ENCODE measurements around the gene CACNA2D1.

Gene CACNA2D1

GRCh38 chr7:81924494-81924893, 519.1 kb downstream of the CACNA2D1 start:
- in situ Hi-C loops (cut with HindIII; ENCODE audit: low sequenced_read_pairs) = no loop called here
- no peak for DNase-seq (ENCODE audit: low read depth, low spot score)
- no peak for TF ChIP-seq CTCF (IDR thresholded peaks at IDR 0.05; ENCODE audit: low read depth, low read length)
- H3K4me3 ChIP-seq (ENCODE audit: low read depth, low read length) = no peak overlapping the region

- DNase-seq (ENCODE audit: low read depth, low spot score) = no peak
- H3K4me3 ChIP-seq (ENCODE audit: low read depth, low read length) = no peak overlapping the region
- TF ChIP-seq CTCF (IDR thresholded peaks at IDR 0.05; ENCODE audit: low read depth, low read length) = no peak
- in situ Hi-C loops (cut with HindIII; ENCODE audit: low sequenced_read_pairs) = no loop called here
Observed at GRCh38 chr7:81919494-81919893, 524.1 kb downstream of the CACNA2D1 start.

- DNase-seq (ENCODE audit: low read depth, low spot score) = no peak
- in situ Hi-C loops (cut with HindIII; ENCODE audit: low sequenced_read_pairs) = no loop called here
- H3K4me3 ChIP-seq (ENCODE audit: low read depth, low read length) = no peak overlapping the region
- no peak for TF ChIP-seq CTCF (IDR thresholded peaks at IDR 0.05; ENCODE audit: low read depth, low read length)
Observed at GRCh38 chr7:81908220-81908619, 535.4 kb downstream of the CACNA2D1 start.

GRCh38 chr7:81903115-81903514, 540.5 kb downstream of the CACNA2D1 start:
- in situ Hi-C loops (cut with HindIII; ENCODE audit: low sequenced_read_pairs) = no loop called here
- H3K4me3 ChIP-seq (ENCODE audit: low read depth, low read length) = no peak overlapping the region
- no peak for DNase-seq (ENCODE audit: low read depth, low spot score)
- no peak for TF ChIP-seq CTCF (IDR thresholded peaks at IDR 0.05; ENCODE audit: low read depth, low read length)

GRCh38 chr7:81902536-81902935, 541.0 kb downstream of the CACNA2D1 start:
- in situ Hi-C loops (cut with HindIII; ENCODE audit: low sequenced_read_pairs) = no loop called here
- no peak overlapping the region for H3K4me3 ChIP-seq (ENCODE audit: low read depth, low read length)
- no peak for DNase-seq (ENCODE audit: low read depth, low spot score)
- no peak for TF ChIP-seq CTCF (IDR thresholded peaks at IDR 0.05; ENCODE audit: low read depth, low read length)

Data from astrocyte of the spinal cord (primary cell).